HepG2 (cell line): ENCODE data around the gene KAZALD1. TPM values are rescaled to one million over a fixed set of nuclear protein-coding genes. Genes with fewer than 3 reads are reported as not detected.

ENCODE experiments used
- DRAP1 ChIP-seq: IDR thresholded peaks from 2 replicates; pipeline ENCODE4 v1.6.1; 2016; ENCODE audit warnings: missing genetic modification reagents, missing compliant biosample characterization
- EZH2 ChIP-seq: conservative IDR thresholded peaks from 2 replicates; pipeline ENCODE4 v1.6.1; 2012; ENCODE audit warnings: mild to moderate bottlenecking, low read depth, low read length, moderate library complexity
- GPN1 ChIP-seq: sonication (generic); formaldehyde crosslinking; IDR thresholded peaks from 2 replicates; pipeline ENCODE4 v1.5.1; 2020; ENCODE audit warnings: missing genetic modification reagents, borderline replicate concordance
- HNRNPLL ChIP-seq: fragments of 200-400 bp; formaldehyde crosslinking; IDR thresholded peaks from 2 replicates; pipeline ENCODE4 v1.6.1; 2017; ENCODE audit warnings: mild to moderate bottlenecking, low read depth, low read length; ENCODE audit not compliant: poor library complexity, severe bottlenecking
- HOXA7 ChIP-seq: sonication (generic); formaldehyde crosslinking; IDR thresholded peaks from 2 replicates; pipeline ENCODE4 v1.8.1; 2022; ENCODE audit warnings: mild to moderate bottlenecking, missing genetic modification reagents, moderate library complexity
- JUND ChIP-seq: sonication (generic); formaldehyde crosslinking; IDR thresholded peaks from 2 replicates; pipeline ENCODE4 v1.8.0; 2022; ENCODE audit warnings: mild to moderate bottlenecking, missing genetic modification reagents
- NFE2L1 ChIP-seq: sonication (generic); formaldehyde crosslinking; IDR thresholded peaks from 2 replicates; pipeline ENCODE4 v1.4.0; 2020; ENCODE audit warnings: missing genetic modification reagents, mild to moderate bottlenecking, borderline replicate concordance
- NKX3-1 ChIP-seq: sonication (generic); formaldehyde crosslinking; IDR thresholded peaks from 2 replicates; pipeline ENCODE4 v1.5.0; 2020; ENCODE audit warnings: missing genetic modification reagents
- SMARCE1 ChIP-seq: fragments of 450-650 bp; IDR thresholded peaks from 2 replicates; pipeline ENCODE4 v1.6.1; 2017; ENCODE audit warnings: borderline replicate concordance
- TAF15 ChIP-seq: fragments of 200-400 bp; formaldehyde crosslinking; IDR thresholded peaks from one replicate; pipeline ENCODE4 v1.6.1; 2018; ENCODE audit warnings: mild to moderate bottlenecking, low read depth, low read length; ENCODE audit not compliant: poor library complexity, severe bottlenecking
- TBX2 ChIP-seq: sonication (generic); formaldehyde crosslinking; IDR thresholded peaks from 2 replicates; pipeline ENCODE4 v1.5.0; 2020; ENCODE audit warnings: missing genetic modification reagents, mild to moderate bottlenecking, borderline replicate concordance
- ZBTB26 ChIP-seq: IDR thresholded peaks from 2 replicates; pipeline ENCODE4 v1.6.1; 2016; ENCODE audit warnings: missing compliant biosample characterization, missing genetic modification reagents, borderline replicate concordance
- ZBTB40 ChIP-seq, 2 experiments: fragments of 450-650 bp in 1 of 2; sonication (generic) in 1 of 2; formaldehyde crosslinking in 1 of 2; IDR thresholded peaks; 2 replicates each; pipeline versions ENCODE4 v1.6.1 to v1.8.0; 2016 to 2022; ENCODE audit warnings: antibody characterized with exemption in 1 of 2, mild to moderate bottlenecking in 1 of 2, missing genetic modification reagents in 1 of 2
- ZNF512B ChIP-seq: sonication (generic); formaldehyde crosslinking; IDR thresholded peaks from 2 replicates; pipeline ENCODE4 v1.5.1; 2020; ENCODE audit warnings: missing genetic modification reagents, mild to moderate bottlenecking, borderline replicate concordance
- ZNF841 ChIP-seq: sonication (generic); formaldehyde crosslinking; IDR thresholded peaks from 2 replicates; pipeline ENCODE4 v1.8.1; 2023; ENCODE audit warnings: missing genetic modification reagents, borderline replicate concordance
- polyA plus RNA-seq, 8 experiments: library from polyadenylated mRNA; depleted of rRNA in 3 of 8; stranded (reverse) in 7 of 8; unstranded in 1 of 8; fragments of >200 nt; fragmentation: Illumina TruSeq in 4 of 8; extraction: Trizol in 4 of 8; gene quantifications; 2 replicates each; pipeline versions ENCODE4 v1.2.1 to v1.2.3, GENCODE V29; 2011 to 2016; ENCODE audit warnings: low read depth in 4 of 8, missing spikeins in 1 of 8, mixed read lengths in 1 of 8; ENCODE audit not compliant: insufficient read depth in 1 of 8
- total RNA-seq, 5 experiments: library from RNA; depleted of rRNA; stranded (reverse); fragments of >200 nt; fragmentation: Illumina TruSeq; extraction: Trizol; gene quantifications; 2 replicates each; pipeline ENCODE4 v1.2.3, GENCODE V29; 2016; ENCODE audit warnings: low read depth in 1 of 5

KAZALD1 gene
- total and polyA plus RNA-seq, 2 of the 13 experiments (the other 11 are each of a cell fraction or from before 2014, with no cell fraction given), result 16.7 to 27.7 TPM

- TF ChIP-seq HOXA7 (CRISPR knock-in tag) (no peak), ZBTB26 (CRISPR knock-in tag) (0 out of 2 replicates have a peak, but pooled peaks have one; percentile 41), NFE2L1 (no peak), JUND (no peak), TBX2 (peak; percentile 88), ZNF512B (CRISPR knock-in tag) (no peak), HNRNPLL (peak; percentile 67), ZNF841 (no peak; the same call in 1 of the 2 replicates), GPN1 (CRISPR knock-in tag) (no peak), EZH2 (no peak), NKX3-1 (CRISPR knock-in tag) (peak; percentile 51; the same call in 1 of the 2 replicates), DRAP1 (peak; percentile 91), ZBTB40 (IDR thresholded peaks at IDR 0.05) (no peak), ZBTB40 (CRISPR knock-in tag; IDR thresholded peaks at IDR 0.05) (peak; percentile 68), TAF15 (no peak), SMARCE1 (no peak)
Observed at GRCh38 chr10:101060951-101061623, 702 bp upstream of the KAZALD1 start (continued).
